Activated CD8-positive, alpha-beta memory T cell treated with anti-CD3 and anti-CD28 coated beads, Interleukin-2, amount 50 U/mL, for 48 hours (primary cell): ENCODE data around the gene DNAJA4.

Experiments
- DNase-seq: peaks from one replicate; pipeline ENCODE4 v3.0.0-alpha.2; 2020

Gene DNAJA4

GRCh38 chr15:78317145-78317836, 52.9 kb downstream of the DNAJA4 start:
- DNase-seq = no peak

- DNase-seq = no peak
Observed at GRCh38 chr15:78319588-78319987, 55.2 kb downstream of the DNAJA4 start.

GRCh38 chr15:78320183-78320582, 55.8 kb downstream of the DNAJA4 start:
- DNase-seq = no peak

GRCh38 chr15:78321041-78321570, 56.7 kb downstream of the DNAJA4 start:
- DNase-seq = no peak

GRCh38 chr15:78321786-78322185, 57.4 kb downstream of the DNAJA4 start:
- DNase-seq = no peak

- DNase-seq = no peak
Observed at GRCh38 chr15:78322243-78322642, 57.9 kb downstream of the DNAJA4 start.

GRCh38 chr15:78322724-78323521, 58.6 kb downstream of the DNAJA4 start:
- DNase-seq = no peak

- DNase-seq = no peak
Observed at GRCh38 chr15:78323693-78324092, 59.3 kb downstream of the DNAJA4 start.

GRCh38 chr15:78324144-78324543, 59.8 kb downstream of the DNAJA4 start:
- DNase-seq = no peak

- DNase-seq = no peak
Observed at GRCh38 chr15:78325092-78325843, 60.9 kb downstream of the DNAJA4 start.

- DNase-seq = no peak
Observed at GRCh38 chr15:78327466-78327865, 63.1 kb downstream of the DNAJA4 start.

- no peak for DNase-seq
Observed at GRCh38 chr15:78329625-78330024, 65.3 kb downstream of the DNAJA4 start.
